ENCODE results near the gene ATG2B.

Gene ATG2B

GRCh38 chr14:96264853-96265252 lies 98.3 kb downstream of the ATG2B start:
- DNase-seq (ENCODE audit: low read depth): no peak
- no peak overlapping the region for H3K4me3 ChIP-seq (ENCODE audit: low read length)
- TF ChIP-seq CTCF (IDR thresholded peaks at IDR 0.05; ENCODE audit: insufficient read depth, low read depth, low read length, missing control alignments): peak; percentile 24

- no peak overlapping the region for H3K4me3 ChIP-seq (ENCODE audit: low read length)
- no peak for DNase-seq (ENCODE audit: low read depth)
- TF ChIP-seq CTCF (IDR thresholded peaks at IDR 0.05; ENCODE audit: insufficient read depth, low read depth, low read length, missing control alignments): no peak
Measured at GRCh38 chr14:96264200-96264553, 99.0 kb downstream of the ATG2B start.

GRCh38 chr14:96263347-96264199 lies 99.6 kb downstream of the ATG2B start:
- TF ChIP-seq CTCF (IDR thresholded peaks at IDR 0.05; ENCODE audit: insufficient read depth, low read depth, low read length, missing control alignments): no peak
- no peak for DNase-seq (ENCODE audit: low read depth)
- H3K4me3 ChIP-seq (ENCODE audit: low read length): no peak overlapping the region

GRCh38 chr14:96261772-96262655 lies 101.1 kb downstream of the ATG2B start:
- no peak for TF ChIP-seq CTCF (IDR thresholded peaks at IDR 0.05; ENCODE audit: insufficient read depth, low read depth, low read length, missing control alignments)
- DNase-seq (ENCODE audit: low read depth): no peak
- no peak overlapping the region for H3K4me3 ChIP-seq (ENCODE audit: low read length)

GRCh38 chr14:96261053-96261452 lies 102.1 kb downstream of the ATG2B start:
- no peak for DNase-seq (ENCODE audit: low read depth)
- no peak overlapping the region for H3K4me3 ChIP-seq (ENCODE audit: low read length)
- no peak for TF ChIP-seq CTCF (IDR thresholded peaks at IDR 0.05; ENCODE audit: insufficient read depth, low read depth, low read length, missing control alignments)

- no peak for DNase-seq (ENCODE audit: low read depth)
Measured at GRCh38 chr14:96260341-96260821, 102.8 kb downstream of the ATG2B start.

More at GRCh38 chr14:96260341-96260821, 102.8 kb downstream of the ATG2B start:
- TF ChIP-seq CTCF (IDR thresholded peaks at IDR 0.05; ENCODE audit: insufficient read depth, low read depth, low read length, missing control alignments): no peak
- H3K4me3 ChIP-seq (ENCODE audit: low read length): no peak overlapping the region
